Embryonic facial prominence (tissue), 1 donor: Measurements from ENCODE around the gene ADGRF4.

Experiments
- DNase-seq: peaks from one replicate; pipeline ENCODE4 v3.0.0-alpha.2; 2016; ENCODE audit errors: extremely low spot score

Gene ADGRF4

DNA sequence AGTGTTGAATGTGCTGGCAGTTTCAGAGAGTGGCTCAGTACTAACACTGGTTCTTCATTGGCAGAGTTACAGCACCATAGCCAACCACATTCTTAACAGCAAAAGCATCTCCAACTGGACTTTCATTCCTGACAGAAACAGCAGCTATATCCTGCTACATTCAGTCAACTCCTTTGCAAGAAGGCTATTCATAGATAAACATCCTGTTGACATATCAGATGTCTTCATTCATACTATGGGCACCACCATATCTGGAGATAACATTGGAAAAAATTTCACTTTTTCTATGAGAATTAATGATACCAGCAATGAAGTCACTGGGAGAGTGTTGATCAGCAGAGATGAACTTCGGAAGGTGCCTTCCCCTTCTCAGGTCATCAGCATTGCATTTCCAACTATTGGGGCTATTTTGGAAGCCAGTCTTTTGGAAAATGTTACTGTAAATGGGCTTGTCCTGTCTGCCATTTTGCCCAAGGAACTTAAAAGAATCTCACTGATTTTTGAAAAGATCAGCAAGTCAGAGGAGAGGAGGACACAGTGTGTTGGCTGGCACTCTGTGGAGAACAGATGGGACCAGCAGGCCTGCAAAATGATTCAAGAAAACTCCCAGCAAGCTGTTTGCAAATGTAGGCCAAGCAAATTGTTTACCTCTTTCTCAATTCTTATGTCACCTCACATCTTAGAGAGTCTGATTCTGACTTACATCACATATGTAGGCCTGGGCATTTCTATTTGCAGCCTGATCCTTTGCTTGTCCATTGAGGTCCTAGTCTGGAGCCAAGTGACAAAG is 17.0 kb upstream of the ADGRF4 start:
- DNase-seq = no peak

DNA sequence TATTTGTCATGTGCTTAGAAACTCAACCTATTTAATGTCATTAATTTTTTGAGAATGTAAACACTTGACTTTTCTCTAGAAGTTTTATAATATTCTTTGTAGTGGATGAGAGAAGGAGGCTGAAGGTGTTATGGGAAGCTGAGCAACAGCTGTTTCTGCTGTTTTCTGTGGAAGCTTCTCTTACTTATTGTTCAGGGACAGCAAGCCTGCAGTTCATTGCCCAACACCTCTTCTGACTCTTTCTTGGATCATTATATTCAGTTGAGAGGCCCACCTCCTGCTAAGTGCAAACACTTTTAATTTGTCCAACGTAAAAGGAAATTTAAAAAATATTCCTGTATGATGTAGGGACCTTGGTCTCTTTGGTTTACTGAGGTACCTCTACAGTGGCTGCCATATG is 12.0 kb upstream of the ADGRF4 start:
- no peak for DNase-seq

DNA sequence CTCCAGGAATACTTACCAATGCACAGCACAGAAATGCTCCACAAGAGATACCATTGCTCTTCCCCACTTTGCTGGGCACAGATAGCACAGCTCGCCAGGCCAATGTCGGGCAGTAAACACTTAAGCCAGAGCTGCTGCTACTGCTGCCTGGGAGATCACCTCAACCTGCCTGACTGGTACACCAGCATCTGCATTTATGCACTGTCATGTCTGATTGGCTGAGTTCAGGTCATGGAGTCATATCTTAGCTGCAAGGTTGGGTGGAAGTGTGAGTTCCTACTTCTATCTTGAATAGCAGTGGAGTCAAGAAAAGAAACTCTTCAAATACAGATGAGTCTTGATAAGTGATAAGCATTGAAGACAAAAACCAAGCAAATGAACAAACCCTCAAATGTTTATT is 10.9 kb upstream of the ADGRF4 start:
- no peak for DNase-seq

DNA sequence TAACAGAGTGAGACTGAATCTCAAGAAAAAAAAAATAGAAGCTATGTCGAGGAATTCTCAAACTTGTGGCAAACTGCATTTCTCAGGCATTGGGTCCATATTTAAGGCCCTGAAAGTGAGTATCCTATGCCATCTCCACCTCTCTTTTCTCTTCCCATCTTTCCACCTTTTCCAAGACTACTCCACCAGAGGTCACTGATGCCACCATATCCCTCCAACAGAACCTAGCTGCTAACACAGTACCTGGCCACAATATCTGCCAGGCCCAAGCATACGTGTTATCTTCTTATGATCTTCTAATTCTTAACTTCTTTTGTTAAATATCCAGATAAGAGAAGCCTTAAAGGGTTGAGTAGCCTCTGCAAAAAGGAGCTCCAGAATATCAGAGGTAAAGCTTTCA is 8.2 kb upstream of the ADGRF4 start:
- DNase-seq = no peak

DNA sequence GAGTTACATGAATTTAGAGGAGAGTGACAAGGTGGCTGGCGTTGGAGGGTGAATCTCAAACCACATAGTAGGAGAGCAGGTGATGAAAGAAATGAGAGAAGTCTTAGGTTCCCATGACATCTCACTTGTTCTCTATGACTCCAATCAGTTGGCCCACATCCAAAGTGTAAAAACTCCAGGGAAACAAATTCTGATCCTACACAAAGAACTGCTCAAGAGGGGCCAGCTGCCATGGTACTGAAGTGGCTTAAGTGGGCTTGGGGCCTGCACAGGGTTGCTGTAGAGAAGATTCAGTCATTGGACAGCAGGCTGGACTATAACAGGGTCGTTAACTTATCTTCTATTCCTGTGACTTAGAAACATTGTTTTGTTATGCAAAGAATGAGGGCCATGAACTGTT is 7.6 kb upstream of the ADGRF4 start:
- DNase-seq = no peak

DNA sequence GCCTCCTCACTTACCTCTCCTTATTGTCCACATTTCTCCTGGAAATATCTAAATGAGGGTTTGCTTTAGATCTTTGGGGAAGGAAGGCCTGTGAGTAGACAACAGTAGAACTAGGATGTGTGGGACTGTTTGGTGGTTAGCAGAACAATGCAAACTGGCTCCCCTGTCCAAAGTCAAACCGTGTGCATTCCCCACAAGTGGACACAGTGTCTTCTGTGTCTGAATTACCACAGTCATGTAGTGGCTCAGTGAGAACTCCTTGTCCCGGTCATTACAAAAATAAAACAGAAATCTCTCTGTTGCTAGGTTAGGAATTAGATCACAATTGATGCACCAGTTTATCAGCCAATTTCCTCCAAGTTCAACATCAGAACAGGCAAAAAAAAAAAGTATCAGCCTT is 455 bp upstream of the ADGRF4 start:
- no peak for DNase-seq

DNA sequence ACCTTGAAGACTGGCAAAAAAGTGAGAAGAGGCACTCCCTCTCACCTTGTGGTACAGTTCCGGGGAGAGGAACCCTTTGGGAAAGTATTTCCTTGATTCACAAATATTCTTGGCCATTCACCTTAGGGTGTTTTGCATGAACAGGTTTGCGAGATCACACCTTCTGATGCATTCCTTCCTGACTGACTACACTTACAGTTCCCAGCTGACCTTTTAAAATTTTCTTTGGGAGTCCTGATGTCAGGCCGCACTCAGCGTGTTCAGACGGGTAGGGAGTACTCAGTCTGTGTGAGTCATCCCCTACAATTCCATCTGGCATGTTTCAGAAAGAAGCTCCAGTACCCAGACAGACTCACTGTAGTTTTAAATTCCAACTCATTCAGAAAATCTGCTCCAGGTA is 1.7 kb downstream of the ADGRF4 start:
- no peak for DNase-seq

DNA sequence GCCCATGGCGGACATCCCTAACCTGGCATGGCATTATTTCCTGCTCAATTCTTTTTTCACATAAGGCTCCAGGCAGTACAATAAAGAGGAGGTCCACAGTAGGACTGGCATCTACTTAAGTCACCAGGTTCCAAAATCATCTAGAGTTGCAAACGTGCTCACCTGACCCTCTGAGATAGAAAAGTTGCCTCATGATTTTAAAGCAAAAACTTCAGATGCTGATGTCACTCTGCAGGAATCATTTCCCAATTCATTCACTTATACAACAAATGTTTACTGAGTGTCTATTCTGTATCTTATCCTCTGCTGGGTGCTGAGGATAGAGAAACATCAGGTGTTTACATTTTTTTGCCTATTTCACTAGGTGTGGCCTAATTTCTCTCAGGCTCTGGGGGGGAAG is 2.2 kb downstream of the ADGRF4 start:
- no peak for DNase-seq

DNA sequence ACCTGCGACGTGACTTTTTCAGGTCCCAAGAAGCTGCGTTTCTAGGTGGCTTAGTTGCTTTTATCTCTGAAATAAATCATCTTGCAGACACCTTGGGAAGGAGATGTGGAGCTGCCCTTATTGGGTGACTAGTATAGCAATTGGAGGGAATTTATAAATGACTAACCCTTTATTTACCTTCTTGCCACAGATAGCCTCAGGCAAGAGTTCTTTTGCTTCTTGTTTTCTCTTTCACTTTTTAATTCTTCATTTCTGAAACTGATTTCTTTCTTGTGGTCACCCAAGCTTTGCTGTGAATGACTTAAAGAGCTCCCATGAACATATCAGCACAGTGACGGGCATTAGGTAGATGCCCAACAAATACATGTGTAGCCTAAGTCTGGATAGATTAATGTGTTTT is 3.0 kb downstream of the ADGRF4 start:
- DNase-seq = no peak

DNA sequence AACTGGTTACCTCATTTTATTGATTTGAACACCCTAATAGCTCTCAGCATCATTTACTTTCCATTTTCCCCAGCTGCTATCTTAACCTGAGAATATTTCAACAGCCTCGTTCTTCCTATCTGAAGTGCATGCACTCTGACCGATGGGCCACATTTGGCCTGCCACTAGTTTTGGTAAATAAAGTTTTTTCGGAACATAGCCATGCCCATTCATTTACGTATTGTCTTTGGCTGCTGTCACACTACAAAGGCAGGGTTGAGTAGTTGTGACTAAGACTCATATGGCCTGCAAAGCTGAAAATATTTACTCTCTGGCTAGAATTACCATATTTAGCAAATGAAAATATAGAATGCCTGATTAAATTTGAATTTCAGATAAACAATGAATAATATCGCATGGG is 10.8 kb downstream of the ADGRF4 start:
- DNase-seq = no peak

DNA sequence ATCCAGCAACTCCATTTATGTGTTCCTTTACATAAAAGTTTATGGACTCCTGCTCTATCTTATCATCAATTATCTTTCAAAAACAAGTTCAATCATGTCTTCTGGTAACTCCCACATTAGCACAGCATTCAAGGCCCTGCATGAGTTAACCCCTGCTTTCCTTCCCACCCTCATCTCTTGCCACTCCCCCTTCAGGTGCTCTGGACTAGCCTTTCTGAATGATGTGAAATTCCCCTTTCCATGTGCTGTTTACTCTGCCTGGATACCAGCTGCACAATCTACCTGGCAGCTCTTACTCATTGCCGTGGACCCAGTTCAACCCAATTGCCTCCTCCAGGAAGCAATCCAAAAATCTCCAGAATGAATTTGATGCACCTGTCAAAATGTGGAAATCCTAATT is 11.9 kb downstream of the ADGRF4 start:
- DNase-seq = no peak

DNA sequence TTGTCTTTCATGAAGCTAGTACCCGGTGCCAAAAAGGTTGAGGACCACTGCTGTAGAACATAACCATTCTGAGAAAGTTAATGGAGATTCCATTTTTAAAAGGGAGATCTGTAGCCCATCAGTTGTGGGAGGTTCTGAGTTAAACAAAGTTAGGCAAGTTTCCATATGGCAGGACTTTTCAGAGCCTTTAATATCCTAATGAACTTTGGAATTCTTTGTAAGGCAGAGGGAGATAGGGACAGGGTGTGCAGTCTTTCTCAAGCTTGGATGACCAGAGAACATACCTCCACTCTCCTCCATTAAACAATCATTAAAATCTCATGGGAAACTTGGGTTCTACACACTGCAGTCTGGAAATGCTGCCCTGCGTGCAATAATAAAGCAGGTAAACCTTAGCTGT is 14.8 kb downstream of the ADGRF4 start:
- DNase-seq = no peak

DNA sequence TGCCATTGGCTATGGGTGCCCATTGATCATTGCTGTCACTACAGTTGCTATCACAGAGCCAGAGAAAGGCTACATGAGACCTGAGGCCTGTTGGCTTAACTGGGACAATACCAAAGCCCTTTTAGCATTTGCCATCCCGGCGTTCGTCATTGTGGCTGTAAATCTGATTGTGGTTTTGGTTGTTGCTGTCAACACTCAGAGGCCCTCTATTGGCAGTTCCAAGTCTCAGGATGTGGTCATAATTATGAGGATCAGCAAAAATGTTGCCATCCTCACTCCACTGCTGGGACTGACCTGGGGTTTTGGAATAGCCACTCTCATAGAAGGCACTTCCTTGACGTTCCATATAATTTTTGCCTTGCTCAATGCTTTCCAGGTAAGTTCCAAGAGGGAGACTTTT is 16.4 kb downstream of the ADGRF4 start:
- no peak for DNase-seq

DNA sequence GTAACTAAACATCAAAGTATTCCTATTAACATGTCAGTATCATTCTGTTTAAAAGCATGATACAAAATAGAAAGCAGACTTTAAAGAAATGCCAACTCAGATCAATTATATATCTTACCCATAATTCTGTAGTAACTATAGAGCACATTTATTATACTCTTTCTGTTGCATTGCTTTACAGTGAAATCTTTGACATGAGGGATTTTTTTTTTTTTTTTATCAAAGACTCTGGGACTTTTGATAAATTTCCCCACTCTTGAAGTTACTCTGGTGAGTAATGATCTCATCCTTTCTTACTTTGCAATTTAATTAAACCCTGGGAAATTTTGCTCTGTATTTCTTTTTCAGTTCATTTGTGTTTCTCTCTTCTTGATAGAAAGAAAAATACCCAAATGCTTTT is 17.4 kb downstream of the ADGRF4 start:
- no peak for DNase-seq

DNA sequence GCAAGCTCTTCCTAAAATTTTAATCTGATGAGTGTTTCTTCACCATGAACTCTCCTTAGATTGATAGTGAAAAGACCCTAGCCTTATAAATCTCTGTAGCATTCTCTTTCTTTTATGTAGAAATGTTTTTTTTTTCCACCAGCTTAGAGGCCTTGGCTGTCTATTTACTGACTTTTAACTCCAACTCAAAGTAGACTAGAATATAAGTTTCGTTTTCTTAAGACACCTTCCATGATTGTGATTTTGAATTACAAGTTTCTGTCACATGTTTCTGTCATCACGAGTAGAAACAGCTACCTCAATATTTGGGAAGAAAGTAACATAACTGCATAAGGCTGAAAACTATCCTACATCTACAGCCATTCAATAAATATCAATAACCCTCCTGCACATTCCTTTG is 17.8 kb downstream of the ADGRF4 start:
- DNase-seq = no peak

DNA sequence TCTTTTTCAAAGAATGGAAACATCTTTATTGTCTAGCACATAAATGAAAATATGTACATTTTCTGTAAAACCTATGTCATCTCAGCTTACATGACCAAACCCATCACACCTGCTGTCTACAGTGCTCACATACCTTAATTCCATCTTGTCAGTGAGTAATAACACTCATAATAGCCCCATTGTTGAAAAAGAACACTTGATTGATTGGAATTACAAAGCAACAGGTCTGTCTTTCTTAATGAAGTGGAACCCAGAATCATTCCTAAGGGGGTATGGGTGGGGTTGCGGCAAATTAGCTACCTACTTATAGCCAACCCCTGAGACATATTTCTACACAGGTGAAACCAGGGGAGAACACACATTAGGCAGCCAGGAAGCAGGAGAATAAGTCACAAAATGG is 20.2 kb downstream of the ADGRF4 start:
- no peak for DNase-seq

DNA sequence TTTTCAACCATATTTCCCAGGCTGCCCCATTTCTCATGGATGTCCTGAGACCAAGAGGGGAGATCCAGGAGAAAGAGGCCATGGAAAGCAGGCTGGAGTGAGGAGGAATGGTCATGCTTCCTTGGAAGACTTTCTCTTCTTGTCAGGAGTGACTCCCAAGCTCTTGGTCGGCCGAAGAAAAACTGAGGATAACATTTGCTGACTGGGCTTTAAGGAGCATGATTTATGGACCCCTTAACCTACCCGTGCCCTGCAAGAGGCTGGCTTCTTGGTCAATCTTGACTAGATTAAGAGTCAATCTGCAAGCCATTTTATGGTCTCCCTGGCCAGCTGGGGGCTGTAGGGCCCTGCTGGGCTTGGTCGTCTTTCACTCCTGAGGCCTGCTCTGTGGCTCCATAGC is 22.8 kb downstream of the ADGRF4 start:
- DNase-seq = no peak

DNA sequence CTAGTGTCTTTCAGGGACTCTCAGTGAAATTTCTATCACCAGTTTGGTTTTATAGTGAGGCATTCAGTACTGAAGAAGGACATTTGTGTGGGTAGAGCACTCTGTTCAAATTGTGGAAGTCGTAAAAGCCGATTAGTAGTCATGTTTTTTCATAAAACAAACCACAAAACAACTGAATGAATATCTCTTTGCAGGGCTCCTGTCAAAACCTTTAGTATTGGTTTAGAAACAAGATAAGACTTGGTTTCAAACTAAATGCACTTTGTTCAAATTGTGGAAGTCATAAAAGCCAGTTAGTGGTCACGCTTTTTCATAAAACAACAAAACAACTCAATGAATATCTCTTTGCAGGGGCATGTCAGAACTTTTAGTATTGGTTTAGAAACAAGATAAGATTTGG is 23.8 kb downstream of the ADGRF4 start:
- DNase-seq = no peak

DNA sequence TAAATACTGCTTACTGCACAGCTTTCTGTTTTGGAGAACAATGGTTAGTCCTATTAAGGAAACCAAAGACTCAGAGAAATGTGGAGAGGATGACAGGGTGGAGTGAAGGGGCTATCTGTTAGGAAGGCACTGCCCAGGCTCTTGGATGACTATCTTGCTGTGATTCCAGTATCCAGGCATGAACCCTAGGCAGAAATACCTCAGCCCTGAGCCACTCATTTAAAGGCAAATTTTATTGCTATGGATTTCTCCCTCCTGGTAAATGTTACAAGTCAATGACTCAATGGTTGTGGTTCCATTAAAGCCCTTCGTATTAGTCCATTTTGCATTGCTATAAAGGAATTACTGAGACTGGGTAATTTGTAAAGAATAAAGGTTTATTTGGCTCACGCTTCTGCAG is 25.9 kb downstream of the ADGRF4 start:
- DNase-seq = no peak

DNA sequence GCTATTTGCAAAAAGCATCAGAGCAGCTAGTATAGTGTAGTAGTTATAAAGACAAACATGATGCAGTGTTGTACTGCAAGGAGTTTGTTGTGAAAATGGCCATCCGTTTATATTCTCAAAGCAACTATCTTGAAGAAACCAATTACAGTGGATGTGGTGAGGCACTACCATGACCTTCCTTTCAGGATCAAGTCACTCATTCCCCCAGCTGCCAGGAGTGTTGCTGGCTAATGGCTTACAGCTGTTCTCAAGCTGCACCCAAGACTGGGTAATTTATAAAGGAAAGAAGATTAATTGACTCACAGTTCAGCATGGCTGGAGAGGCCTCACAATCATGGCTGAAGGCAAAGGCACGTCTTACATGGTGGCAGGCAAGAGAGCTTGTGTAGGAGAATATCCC is 29.0 kb downstream of the ADGRF4 start:
- no peak for DNase-seq

DNA sequence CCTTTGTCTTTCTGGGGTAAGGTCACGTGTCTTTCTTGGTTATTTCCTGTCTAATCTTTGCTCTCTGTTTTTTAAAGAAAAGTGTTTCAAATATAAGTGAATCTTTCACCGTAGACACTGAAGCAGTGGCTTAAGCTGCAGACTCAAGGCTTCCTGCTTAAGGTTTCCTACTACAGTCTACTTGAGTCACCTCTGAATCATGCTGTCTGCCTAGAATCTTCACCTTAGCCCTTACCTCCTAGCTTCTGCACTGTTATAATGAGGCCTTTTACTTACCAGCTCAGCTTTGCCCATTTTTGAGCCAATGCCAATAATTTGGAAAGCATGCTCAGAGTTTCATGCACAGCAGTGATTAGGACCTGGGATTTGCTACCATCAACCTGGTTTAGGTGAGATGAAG is 30.6 kb downstream of the ADGRF4 start:
- DNase-seq = no peak

DNA sequence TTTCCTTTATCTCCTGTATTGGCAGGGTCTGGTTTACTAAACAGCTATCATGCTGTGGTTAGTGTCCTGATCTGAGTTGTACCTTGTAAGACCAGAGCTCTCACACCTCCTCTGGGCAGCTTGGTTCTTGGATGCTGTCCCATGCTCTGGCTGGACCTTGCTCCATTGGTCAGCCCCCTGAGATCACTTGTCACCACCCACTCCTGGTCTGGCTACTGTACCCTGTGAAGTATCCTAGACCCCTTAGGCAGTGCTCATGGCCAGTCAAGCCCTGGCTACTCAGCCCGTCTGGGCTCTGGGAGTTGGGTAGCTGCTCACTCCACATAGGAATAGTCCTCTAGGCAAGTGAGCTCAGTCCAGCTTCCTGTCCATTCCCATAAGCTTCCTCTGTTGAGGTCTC is 31.1 kb downstream of the ADGRF4 start:
- DNase-seq = no peak

DNA sequence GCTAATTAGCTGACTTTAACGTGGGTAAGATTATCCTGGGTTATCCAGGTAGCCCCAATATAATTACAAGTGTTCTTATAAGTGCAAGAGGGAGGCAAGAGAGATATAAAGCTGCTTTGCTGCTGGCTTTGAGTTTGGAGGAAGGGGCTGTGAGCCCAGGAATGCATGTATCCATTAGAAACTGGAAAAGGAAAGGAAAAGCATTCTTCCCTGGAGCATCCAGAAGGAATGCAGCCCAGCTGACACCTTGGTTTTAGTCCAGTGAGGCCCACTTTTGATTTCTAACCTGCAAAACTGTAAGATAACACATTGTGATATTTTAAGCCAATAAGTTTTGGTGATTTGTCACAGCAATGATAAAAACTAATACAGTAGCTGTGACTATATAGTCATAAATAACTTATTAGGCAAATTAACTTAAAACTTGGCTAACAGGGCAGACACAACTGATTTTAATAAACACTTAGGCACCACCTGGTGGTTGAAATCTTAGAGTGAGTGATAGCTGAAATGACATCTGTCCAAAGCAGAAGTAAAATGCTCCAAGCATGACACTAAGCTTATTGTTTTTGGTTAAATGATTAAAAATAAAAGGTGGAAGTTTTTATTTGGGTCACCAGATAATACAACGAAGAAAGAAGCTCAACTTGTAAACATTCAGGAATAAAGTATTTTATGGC is 35.6 kb downstream of the ADGRF4 start:
- DNase-seq = no peak
